ENCODE results near the gene ATOSB.

Gene ATOSB

DNA sequence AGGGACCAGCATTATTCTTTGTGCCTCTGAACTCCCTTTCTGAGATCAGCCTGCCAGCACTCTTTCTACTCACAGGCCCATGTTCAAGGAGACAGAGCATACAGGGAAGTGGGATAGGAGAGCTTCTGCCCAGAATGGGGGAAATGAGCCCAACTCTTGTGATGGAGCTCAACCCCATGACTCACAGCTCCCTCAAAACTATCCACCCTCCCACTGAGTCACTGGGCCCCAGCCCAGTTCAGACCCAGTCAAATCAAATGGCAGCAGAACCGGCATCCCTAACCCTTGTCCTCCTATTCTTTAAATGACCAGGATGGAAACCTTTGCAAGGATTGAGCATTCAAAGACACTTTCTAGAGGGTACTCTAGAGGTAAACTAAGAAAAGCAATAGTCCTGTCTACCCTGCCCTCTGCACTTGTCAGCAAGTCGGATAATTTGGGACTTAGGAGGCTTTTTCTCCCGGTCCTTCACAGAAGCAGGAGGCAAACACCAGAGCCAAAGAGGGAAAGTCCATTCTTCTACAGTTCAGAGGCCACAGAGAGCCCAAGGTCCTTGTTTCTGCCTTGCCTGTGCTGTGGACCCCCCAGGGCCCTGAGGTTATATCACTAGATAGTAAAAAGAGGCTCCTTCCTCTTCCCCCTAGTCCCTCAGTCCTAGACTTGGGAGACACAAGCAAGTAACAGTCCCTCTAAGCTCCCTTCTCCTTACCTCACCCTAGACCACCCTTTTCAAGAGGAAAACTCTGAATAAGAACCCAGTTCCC is 3.2 kb downstream of the ATOSB start:
- DNase-seq = no peak

DNA sequence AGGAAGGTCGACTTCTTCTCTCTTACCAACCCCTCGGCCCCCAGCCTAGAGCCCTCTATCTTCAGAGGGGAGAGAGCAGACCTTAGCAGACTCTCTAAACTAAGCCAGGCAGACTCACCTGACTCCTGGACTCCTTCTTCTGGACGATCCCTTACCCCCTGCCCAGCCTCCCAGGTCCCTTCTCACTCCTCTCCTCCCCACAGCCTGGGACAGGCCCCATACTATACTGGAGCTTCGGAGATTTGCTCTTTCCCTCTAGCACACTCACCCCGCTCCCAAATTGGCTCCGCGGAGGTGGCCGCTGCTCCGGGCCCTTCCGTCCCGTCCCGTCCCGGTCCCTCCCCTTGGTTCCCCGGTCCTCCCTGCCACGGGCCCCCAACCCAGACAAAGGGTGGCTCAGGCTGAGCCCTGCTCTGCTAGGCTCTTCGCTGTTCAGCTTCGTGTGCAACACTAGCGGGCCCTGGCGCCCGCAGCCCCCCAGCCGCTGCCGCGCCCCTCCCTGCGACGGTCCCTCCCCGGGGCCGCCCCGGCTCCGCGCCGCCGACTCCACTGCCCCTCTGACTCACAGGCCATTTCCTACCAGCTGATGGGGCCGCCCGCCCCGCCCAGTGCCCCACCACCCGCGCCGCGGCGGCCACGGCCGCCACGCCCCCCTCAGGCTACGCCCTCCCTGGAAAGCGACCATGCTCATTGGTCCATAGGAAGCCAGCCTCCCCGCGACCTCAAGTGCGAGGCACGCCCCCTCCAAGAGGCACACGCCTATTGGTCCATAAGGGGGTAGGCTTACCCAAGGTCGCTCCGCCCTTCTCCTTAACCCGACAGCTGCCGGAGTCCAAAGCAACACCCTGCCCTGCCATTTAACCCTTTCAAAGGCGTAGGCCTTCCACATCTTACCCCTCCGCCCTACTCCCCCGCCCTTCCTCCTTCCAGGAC is 4.4 kb downstream of the ATOSB start:
- peak; percentile 99 for DNase-seq

DNA sequence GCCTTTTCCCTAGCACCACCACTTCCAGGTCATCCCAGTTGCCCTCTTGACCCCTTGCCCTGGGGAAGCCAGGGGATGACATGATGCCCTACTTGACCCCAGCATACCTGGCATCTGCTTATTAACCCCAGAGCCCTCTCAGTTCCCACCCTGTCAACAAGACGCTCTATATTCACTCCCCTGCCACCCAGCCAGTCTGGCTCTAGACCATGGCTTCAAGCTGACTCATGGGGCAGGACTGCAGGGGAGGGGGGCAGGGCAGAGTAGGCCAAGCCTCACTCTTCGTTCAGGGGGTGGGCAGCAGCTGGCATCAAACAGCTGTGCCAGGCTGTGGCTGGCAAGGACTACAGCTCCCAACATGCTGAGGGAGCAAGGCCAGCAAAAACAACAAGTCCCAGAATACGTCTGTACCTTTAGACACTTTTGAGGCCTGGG is 5.3 kb downstream of the ATOSB start:
- no peak for DNase-seq

DNA sequence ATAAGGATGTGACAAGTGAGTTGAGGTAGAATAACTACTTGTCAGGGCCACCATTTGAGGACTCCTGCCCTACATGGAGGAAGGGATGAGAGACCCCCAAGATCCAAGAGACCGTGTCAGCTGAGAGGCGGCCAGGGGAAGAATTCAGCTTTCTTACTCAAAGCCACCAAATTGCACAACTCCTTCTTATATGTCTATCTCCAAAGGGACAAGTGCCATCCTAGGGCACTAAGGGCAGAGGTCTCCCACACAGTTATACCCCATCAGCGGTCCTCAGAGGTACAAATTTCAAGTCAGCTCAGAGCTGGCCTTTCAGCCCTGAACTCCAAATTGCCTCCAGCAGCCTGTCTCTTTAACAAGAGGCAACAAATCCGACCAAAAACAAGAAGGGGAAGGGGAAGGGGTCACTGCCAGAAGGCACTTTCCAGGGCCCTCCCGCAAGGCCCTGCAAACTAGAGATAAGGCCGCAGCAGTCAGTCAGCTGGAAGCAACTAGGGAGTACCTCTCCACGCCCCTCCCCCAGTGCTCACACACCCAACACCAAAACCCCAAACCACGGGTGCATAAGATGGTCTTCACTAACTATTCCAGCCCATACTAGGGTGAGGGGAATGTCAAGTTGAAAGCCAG is 6.6 kb downstream of the ATOSB start:
- DNase-seq = no peak

DNA sequence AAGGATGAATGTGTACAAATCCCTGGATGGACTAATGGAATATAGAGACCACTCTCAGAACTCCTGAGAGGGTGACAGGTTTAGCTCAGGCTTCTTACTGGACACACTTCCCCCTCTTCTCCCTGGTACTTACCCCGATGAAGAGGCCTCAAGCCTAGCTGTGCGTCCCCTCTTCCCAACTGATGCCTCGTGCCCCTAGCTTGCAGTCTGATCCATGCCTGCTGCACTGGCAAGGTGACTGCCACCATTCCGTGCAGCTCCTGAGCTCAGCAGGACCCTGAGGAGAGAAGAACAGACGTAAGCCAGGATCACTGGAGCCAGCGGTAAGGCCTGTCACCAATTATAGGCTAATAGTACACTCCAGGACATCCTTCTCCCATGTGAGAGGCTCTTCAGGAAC is 7.2 kb downstream of the ATOSB start:
- no peak for DNase-seq

DNA sequence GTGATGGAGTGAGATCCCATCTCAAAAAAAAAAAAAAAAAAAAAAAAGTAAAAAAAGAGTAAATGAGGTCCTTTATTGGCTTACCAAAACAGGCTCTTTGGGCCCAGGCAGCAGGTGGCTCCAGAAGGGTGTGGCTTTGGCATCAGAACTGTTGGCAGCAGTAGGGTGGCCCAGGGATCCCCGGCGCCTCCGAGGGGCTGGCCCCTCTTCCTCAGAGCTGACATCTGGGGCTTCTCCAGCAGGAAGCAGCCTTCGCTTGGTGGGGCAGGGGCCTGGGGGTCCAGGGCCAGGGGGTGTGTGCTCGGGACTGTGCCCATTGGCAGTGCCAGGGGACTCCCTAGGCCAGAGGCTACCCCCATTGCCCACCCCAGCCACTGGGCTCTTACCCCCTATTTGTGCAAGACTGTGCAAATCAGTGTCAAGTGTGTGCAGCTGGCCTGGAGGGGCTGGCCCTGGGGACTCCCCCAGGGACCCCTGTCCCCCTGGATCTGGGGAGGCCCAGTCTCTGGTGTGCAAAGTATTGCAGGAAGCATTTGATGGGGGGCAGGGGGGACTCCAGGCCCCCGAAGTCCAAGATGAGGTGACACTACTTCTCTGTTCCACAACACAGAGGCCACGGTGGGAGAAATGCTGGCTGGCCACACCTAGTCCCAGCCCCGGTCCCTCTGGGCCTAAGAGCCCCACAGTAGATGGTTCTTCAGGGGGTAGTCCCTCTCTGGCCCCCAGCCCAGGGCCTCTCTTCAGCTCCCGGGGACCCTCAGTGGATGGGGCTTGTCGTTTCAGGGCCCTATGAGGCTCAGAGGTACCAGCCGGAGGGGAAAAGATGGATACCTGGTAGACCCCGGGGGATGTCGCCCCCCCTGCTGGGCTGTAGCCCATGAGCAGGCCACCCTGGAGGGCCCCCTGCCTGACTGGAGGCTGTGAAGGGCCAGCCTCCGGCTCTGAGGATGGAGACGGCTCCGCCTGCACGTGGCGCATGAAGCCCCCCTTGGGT is 8.1 kb downstream of the ATOSB start:
- no peak for DNase-seq

DNA sequence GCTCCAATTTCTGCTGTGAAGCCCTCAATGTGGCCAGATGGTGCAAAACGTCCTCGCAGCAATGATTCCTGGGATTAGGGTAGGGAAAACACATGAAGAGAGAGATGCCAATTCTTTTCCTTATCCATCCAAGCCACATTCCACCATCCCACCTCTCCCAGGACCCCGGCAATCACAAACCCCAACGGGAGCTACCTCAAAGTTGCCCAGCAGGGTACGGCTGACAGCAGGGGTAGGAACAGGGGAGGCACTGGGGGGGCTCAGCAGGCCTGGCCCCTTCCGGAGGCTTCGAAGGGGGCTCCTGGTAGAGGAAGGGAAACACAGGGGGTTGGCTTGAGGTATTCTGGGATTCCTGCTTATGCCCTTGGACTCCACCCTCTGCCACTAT is 9.3 kb downstream of the ATOSB start:
- no peak for DNase-seq

DNA sequence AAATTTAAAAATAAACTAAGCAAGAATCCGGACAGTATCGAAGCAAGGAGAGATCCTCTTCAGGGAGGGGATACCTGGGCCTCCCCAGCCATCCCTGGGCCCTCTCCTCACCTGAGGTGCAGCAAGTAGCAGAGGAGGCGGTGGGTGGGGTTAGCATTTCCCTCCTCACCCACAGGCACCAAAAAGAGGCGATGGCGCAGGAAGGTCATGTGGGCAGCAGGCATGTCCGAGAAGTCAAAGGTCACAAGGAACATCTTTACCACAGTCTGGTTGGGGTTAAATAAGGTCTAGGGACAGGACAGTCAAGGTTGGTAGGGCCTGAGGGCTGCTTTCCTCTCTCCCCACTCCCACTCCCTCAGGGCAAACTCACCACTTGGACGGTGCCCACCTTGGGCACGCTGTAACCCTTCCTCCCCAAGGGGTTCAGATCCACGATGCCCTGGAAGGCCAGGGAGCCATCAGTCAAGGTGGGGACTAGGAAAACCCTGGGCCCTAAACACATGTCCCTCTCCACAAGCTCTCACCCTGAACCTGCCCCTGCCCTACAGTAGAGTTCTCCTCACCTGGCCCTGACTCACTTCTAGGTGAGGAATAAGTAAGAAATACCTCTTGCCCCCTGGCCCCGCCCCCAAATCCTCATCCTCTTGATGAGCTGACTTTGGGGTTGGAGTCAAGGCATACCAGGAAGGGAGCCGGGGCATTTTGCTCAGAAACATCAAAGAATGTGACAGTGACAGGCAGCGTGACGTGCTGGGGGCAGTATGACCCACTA is 9.9 kb downstream of the ATOSB start:
- DNase-seq = no peak

DNA sequence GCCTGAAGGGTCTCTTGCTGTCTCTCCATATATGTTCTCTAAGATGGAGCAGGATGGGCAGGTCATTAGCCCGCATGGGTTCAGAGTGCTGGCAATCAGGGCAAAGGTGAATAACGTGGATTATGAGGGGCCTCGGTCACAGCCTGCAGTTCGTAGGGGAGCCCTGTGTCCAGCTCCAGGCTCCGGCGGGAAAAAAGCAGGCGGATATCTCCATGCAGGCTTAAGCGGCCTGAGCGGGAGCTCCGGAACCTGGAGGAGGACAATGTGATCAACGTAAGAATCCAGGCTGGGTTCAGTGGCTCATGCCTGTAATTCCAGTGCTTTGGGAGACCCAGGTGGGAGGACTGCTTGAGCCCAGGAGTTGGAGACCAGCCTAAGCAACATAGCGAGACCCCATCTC is 10.5 kb downstream of the ATOSB start:
- no peak for DNase-seq

DNA sequence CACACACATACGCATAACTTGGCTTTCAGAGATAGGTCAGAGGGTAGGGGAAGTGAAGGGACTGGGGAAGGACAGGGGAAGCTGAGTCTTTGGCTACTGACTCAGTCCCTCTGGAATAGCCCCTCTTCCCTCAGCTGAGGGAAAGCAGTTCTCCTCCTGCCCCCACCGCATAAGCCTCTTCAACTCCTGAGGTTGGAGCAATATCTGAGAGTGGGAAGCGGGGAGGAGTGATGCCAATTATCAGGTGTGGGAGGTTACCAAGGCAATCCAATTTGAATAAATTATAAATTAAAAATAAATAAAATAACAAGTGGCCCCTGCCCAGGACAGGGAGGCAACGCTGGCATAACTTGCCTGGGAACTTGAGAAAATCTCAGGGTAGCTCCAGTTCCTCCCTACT is 11.1 kb downstream of the ATOSB start:
- no peak for DNase-seq

DNA sequence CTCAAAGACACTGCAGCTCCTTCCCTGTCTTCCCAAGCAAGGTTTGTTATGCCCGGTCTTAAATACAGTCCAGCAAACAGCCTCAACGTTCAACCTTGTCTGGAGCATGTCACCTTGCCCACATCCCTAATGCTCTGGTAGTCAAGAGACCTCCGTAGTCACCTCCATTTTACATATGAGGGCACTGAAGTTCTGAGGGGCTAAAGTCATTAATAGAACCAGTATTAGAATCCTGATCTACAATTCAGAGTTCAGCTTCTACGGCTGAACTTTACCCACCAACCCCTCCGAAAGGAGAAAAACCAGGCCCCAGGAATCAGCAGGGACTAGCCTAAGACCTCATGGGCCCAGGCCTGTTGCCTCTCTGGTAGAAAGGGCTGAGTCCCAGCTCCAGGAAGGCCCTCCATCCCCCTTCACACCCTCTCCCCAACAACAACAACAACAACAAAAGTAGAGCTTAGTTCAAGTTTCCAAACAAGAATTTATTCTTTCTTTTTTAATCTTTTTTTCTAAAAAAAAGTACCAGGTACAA is 11.9 kb downstream of the ATOSB start:
- DNase-seq = no peak

DNA sequence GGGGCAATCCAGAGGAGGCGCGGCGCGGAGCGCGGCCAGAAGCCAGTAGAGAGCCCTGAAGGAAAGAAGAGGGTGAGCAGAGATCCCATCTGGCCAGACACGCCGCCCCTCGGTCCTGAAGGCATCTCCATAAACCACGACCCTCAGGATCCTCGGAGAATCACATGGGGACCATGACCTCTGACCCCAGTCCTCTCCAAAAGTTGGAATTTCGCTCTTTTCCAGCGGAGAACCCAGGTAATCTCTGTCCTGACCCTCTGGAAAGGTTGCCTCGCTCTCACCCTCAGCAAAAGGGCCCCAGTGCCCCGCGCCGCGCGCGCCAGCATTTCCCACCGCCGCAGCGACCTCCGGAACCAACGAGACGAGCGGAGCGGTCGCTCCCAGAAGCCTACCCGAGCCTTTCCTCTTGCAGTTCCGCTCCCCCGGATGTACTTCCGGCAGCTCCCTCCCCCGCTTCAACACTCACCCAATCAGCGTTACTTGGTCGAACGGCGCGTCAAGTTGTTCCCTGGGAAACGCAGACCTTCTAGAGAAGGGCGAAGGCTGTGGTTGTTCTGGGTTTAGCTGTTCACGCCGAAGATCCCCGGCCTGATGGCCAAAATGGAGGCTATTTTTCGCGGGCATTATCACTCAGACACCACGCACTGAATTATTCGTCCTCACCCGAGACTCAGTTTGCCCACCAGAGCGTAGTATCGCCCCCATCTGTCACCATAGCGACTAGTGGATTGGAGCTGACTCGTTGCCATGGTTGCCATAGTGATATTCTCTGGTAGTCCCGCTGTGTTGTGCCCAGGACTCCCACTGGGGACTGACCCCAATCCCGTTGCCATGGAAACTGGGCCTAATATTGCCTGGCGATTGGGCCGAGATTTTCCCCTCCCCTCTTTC is 12.6 kb downstream of the ATOSB start, which contains the start of gene STOML2:
TSS of gene STOML2 (minus strand) at position 363 of the 891 bp plus-strand sequence. CDS start at position 326, 37 bp downstream.
- DNase-seq = peak; percentile 96

DNA sequence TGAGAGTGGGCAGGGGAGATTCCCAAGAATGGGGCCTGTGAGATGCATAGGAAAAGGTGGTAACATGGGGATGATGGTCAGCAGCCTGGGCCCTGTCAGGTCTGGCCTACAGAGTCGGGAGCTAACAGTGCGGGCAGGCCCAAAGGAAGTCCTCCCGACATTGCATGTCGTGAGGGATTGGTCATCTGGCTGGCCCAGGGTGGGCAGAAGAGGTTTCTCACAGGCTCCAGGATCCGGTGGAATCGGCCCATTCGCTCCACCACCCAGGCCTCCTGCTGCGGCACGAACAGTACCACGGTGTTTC is 13.2 kb downstream of the ATOSB start:
- DNase-seq = no peak

DNA sequence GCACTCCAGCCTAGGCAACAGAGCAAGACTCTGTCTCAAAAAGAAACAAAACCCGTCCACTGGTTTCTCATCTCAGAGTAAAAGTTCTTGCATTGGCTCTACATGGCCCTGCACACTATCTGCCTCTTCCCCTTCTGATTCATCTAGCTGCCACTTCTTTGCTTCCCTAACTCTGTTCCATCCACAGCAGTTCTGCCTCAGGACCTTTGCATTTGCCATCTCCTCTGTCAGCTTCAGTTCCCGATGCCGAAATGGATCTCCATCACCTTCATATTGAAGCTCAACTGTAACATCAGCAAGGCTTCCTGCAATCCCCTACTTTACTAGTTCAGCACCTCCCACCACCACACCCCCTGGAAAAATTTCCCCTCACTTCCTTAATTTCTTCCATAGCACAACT is 18.1 kb downstream of the ATOSB start:
- DNase-seq = no peak

DNA sequence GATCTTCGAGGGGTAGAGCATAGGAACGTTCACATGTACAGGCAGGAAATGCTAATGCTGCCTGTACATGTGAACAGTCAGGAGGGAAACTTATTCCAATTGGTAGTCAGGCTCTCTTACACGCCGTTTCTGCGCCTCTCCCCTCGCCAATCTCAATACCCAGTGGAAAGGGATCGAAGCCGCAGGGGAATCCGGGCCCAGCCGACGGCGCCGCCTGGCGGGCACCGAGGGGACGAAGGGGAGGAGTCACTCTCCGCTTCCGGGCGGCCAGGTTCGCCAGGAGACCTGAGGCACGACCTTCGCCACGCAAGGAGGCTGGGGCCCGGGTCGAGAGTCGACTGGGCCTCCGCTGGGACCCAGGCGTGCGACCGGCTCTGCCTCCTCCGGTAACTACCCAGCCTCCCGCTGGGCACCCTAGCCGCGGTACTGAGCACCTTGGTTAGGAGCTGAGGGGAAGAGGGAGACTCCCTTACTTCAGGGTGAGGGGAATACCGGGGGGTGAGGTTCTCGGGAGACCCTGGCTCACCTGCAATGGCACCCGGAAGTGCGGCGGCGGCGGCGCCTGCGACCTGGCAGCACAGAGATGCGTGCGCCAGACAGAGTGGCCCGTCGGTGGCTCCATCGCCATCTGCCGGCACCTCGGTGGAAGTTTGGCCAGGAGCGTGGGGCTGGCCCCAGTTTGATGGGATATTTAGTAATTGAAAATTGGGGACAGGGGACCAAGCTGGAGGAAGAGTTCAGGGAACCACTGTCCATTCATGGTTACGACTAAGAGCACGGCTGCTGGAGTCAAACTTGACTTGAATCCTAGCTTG is 19.4 kb downstream of the ATOSB start, which contains the start of gene PIGO:
TSS of gene PIGO (minus strand) at position 557 of the 815 bp plus-strand sequence. CDS start 1,026 bp downstream, outside the sequence.
- peak; percentile 94 for DNase-seq

DNA sequence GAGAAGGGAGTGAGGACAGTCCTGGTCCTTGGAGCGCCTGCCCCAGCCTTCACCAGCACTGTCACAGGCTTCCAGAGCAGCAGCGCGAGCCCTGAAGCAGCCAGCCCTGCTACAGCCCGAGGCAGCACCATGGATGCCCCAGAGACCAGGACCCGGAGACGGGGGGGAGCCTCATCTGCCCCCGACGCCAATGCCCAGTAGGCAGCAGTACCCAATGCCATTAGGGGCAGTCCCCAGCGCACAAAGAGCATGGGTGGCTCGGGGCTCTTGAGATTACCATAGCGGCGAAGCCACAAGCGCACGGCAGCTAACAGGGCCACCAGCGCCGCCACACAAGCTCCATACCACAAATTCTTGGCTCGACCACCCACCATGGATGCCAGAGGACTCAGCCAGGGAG is 24.1 kb downstream of the ATOSB start:
- DNase-seq = no peak

DNA sequence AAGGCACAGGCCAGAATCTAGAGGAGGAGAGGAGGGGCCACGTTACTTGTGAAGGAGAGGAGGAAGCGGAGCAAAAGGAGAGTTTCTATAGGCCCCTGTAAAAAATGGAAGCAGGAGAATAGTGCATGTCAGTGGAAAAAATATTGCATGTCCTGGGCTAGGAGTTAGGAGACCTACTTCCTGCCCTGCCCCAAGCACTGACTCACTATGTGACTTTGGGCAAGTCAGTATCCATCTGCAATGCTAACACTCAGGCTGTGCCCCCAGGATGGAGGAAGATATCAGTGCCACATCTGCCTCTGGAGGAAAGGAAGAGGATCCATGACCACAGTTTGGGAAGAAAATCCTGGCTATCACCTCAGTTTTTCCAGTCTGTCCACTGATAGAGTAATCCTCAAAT is 26.2 kb downstream of the ATOSB start:
- no peak for DNase-seq

DNA sequence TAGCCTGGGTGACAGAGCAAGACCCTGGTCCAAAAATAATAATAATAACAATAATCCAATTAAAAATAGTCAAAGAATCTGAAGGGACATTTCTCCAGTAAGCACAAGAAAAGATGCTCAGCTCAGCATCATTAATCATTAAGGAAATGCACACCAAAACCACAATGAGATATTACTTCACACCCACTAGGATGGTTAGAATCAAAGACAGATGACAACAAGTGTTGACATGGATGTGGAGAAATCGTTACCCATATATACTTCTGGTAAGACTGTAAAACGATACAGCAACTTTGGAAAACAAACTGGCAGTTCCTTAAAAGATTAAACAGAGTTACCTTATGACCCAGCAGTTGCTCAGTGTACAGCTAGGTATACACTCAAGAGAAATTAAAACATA is 30.6 kb downstream of the ATOSB start:
- DNase-seq = no peak

Measured in activated CD4-positive, alpha-beta T cell treated with anti-CD3 and anti-CD28 coated beads, Interleukin-10, Interleukin-2, amounts not matched to agents 100 ng/mL and 50 ng/mL, durations not matched to agents 16 hours and 8 hours (primary cell).